Astrocyte (in vitro differentiated cells and primary cell): Measurements from ENCODE around the gene YJU2.

Experiments used
- CTCF ChIP-seq: IDR thresholded peaks from 2 replicates; pipeline ENCODE4 v1.5.1; 2011; ENCODE audit warnings: low read depth, mild to moderate bottlenecking, inconsistent platforms, low read length, moderate library complexity; ENCODE audit not compliant: insufficient read depth
- EZH2 ChIP-seq: IDR thresholded peaks from 2 replicates; pipeline ENCODE4 v1.6.1; 2012; ENCODE audit warnings: mild to moderate bottlenecking, low read length, inconsistent platforms; ENCODE audit not compliant: insufficient read depth

- TF ChIP-seq CTCF (no peak), EZH2 (no peak)
Measured at GRCh38 chr19:4257025-4257424, 10.1 kb downstream of the YJU2 start.
